ENCODE data around the gene GATM. TPM values are rescaled to one million over a fixed set of nuclear protein-coding genes. Genes with fewer than 3 reads are reported as not detected.
"Not testable (repeated sequence)": the region's sequence is repeated elsewhere in the genome, so short reads cannot be mapped to it uniquely, and the experiment has no call there.

The GATM gene
- total RNA-seq, 4 donors from 2014 or later = 159 to 195 (median 172) TPM

GRCh38 chr15:45326280-45326679 is 52.1 kb downstream of the GATM start:
- WGBS = 79% methylated on average over 5 of the region's 5 CpGs
- no peak for DNase-seq (ENCODE audit: low spot score in 2 of 2)
- H3K36me3 ChIP-seq = no peaks in the 10 kb centered on the region
- H3K4me3 ChIP-seq = no peak overlapping the region
- no peaks in the 10 kb centered on the region for H3K27me3 ChIP-seq
- TF ChIP-seq POLR2AphosphoS5 (IDR thresholded peaks at IDR 0.05) (no peak), POLR2A (IDR thresholded peaks at IDR 0.05) (no peak), CTCF (IDR thresholded peaks at IDR 0.05) (no peak), EP300 (IDR thresholded peaks at IDR 0.05) (no peak)
- H3K9me3 ChIP-seq = no peaks in the 10 kb centered on the region
- no peaks in the 10 kb centered on the region for H3K4me1 ChIP-seq
- H3K27ac ChIP-seq = no peak overlapping the region

GRCh38 chr15:45320581-45321205 is 57.7 kb downstream of the GATM start:
- Histone ChIP-seq H3K4me3 (no peak overlapping the region), H3K36me3 (no peaks in the 10 kb centered on the region), H3K4me1 (no peaks in the 10 kb centered on the region), H3K27me3 (no peaks in the 10 kb centered on the region), H3K27ac (no peak overlapping the region), H3K9me3 (no peaks in the 10 kb centered on the region)
- DNase-seq (ENCODE audit: low spot score in 2 of 2) = no peak
- 38% methylated on average over 3 of the region's 3 CpGs for WGBS
- TF ChIP-seq EP300 (IDR thresholded peaks at IDR 0.05) = no peak
- no peak for TF ChIP-seq CTCF (IDR thresholded peaks at IDR 0.05)
- TF ChIP-seq POLR2A (IDR thresholded peaks at IDR 0.05) = no peak
- no peak for TF ChIP-seq POLR2AphosphoS5 (IDR thresholded peaks at IDR 0.05)

GRCh38 chr15:45319472-45320214 is 58.7 kb downstream of the GATM start:
- no peaks in the 10 kb centered on the region for H3K36me3 ChIP-seq
- H3K4me3 ChIP-seq = no peak overlapping the region
- no peak for TF ChIP-seq CTCF (IDR thresholded peaks at IDR 0.05)
- TF ChIP-seq POLR2AphosphoS5 (IDR thresholded peaks at IDR 0.05) = no peak
- TF ChIP-seq EP300 (IDR thresholded peaks at IDR 0.05) = no peak
- no peak for TF ChIP-seq POLR2A (IDR thresholded peaks at IDR 0.05)
- DNase-seq (ENCODE audit: low spot score in 2 of 2) = no peak
- no peaks in the 10 kb centered on the region for H3K27me3 ChIP-seq
- no peaks in the 10 kb centered on the region for H3K9me3 ChIP-seq
- 54% methylated on average over 7 of the region's 7 CpGs for WGBS
- no peak overlapping the region for H3K27ac ChIP-seq
- no peaks in the 10 kb centered on the region for H3K4me1 ChIP-seq

GRCh38 chr15:45314960-45315359 is 63.4 kb downstream of the GATM start:
- Histone ChIP-seq H3K9me3 (no peaks in the 10 kb centered on the region), H3K4me1 (no peaks in the 10 kb centered on the region), H3K27me3 (no peaks in the 10 kb centered on the region), H3K27ac (no peak overlapping the region), H3K36me3 (no peaks in the 10 kb centered on the region), H3K4me3 (no peak overlapping the region)
- 84% methylated on average over 13 of the region's 13 CpGs for WGBS
- TF ChIP-seq EP300 (IDR thresholded peaks at IDR 0.05) (no peak), POLR2A (IDR thresholded peaks at IDR 0.05) (no peak), CTCF (IDR thresholded peaks at IDR 0.05) (no peak), POLR2AphosphoS5 (IDR thresholded peaks at IDR 0.05) (no peak)
- DNase-seq (ENCODE audit: low spot score in 2 of 2) = no peak

- WGBS = no CpG with 5 or more reads among the region's 31 CpGs
Measured at GRCh38 chr15:45314117-45314516, 64.2 kb downstream of the GATM start.

More at GRCh38 chr15:45314117-45314516, 64.2 kb downstream of the GATM start:
- H3K36me3 ChIP-seq; DNase-seq (ENCODE audit: low spot score in 2 of 2); H3K9me3 ChIP-seq; H3K4me1 ChIP-seq; H3K27ac ChIP-seq; H3K27me3 ChIP-seq; H3K4me3 ChIP-seq: not testable (repeated sequence)

Other genes with a start within 250 kb of the GATM start
- gene DUOXA1, start 248.7 kb downstream of the GATM start, total RNA-seq = 100 to 1,000 TPM in 1 of 4 donors, 10 to 100 TPM in 3; 65.6 to 178 (median 89.6) TPM
- gene DUOX1, start 248.6 kb downstream of the GATM start, total RNA-seq = 100 to 1,000 TPM in 3 of 4 donors, 10 to 100 TPM in 1; 87.2 to 246 (median 165) TPM
- gene SHF, start 190.6 kb downstream of the GATM start, total RNA-seq = 10 to 100 TPM in 2 of 4 donors, 1 to 10 TPM in 2; 5.4 to 11.9 (median 8.6) TPM
- not detected for gene SLC28A2, start 126.3 kb downstream of the GATM start, total RNA-seq
- gene SLC30A4, start 144.2 kb upstream of the GATM start, total RNA-seq = 1 to 10 TPM; 4.1 to 7.9 (median 5.4) TPM
- 10 to 100 TPM; 26.6 to 41.7 (median 30.0) TPM for gene BLOC1S6, start 208.8 kb upstream of the GATM start, total RNA-seq

Data from suprapubic skin (tissue), 4 donors.